ENCODE measurements around the gene LGALS9. TPM values are rescaled to one million over a fixed set of nuclear protein-coding genes. Genes with fewer than 3 reads are reported as not detected.
"Not testable (repeated sequence)": the region's sequence is repeated elsewhere in the genome, so short reads cannot be mapped to it uniquely, and the experiment has no call there.

LGALS9 gene
- total RNA-seq, 5 donors from 2014 or later (not counting 1 experiment from before 2014, with no cell fraction given), result 17.8 to 53.3 (median 33.1) TPM

- Histone ChIP-seq H3K4me3 (ENCODE audit: control insufficient read depth in 1 of 2, extremely low read depth in 1 of 2, low read length in 1 of 2) (no peak overlapping the region), H3K9me3 (no peaks in the 10 kb centered on the region), H3K27me3 (replicated peaks in 1 of 2; ENCODE audit: control insufficient read depth in 2 of 2, extremely low read depth in 1 of 2, insufficient read depth in 2 of 2, low read length in 1 of 2) (no peaks in the 10 kb centered on the region), H3K4me1 (ENCODE audit: control insufficient read depth in 1 of 2, extremely low read depth in 1 of 2, insufficient read depth in 2 of 2, low read length in 2 of 2) (peaks cover 4 to 29% of the 10 kb centered on the region in 2 experiments), H3K36me3 (ENCODE audit: control insufficient read depth in 2 of 2, extremely low read depth in 1 of 2, insufficient read depth in 1 of 2, low read length in 1 of 2) (peaks cover 0 to 5% of the 10 kb centered on the region in 2 donors), H3K27ac (ENCODE audit: low read length) (no peak overlapping the region)
- ATAC-seq (replicated peaks in 1 of 4) (no peak), DNase-seq (no peak)
- no peaks in the 10 kb centered on the region for H3K27me3 Mint-ChIP-seq
- ChIA-PET POLR2A (no interaction called here), CTCF (no interaction called here)
- H3K27ac Mint-ChIP-seq, result no peak overlapping the region
- H3K4me1 Mint-ChIP-seq, result peaks cover 28 to 30% (median 29%) of the 10 kb centered on the region in 3 donors
- H3K9me3 Mint-ChIP-seq, result no peaks in the 10 kb centered on the region
- WGBS (ENCODE audit: insufficient coverage), result 90% methylated on average over 6 of the region's 10 CpGs
- peaks cover 18% of the 10 kb centered on the region for H3K36me3 Mint-ChIP-seq
- H3K4me3 Mint-ChIP-seq, result no peak overlapping the region
Measured at GRCh38 chr17:27627514-27627913, 3.5 kb upstream of the LGALS9 start.

- peak overlapping the region in 1 of 2 donors; percentile 39 for H3K27ac Mint-ChIP-seq
- H3K27me3 Mint-ChIP-seq, result no peaks in the 10 kb centered on the region
- H3K27ac ChIP-seq (ENCODE audit: low read length), result no peak overlapping the region
- CTCF ChIA-PET, result no interaction called here
- peaks cover 35 to 39% (median 37%) of the 10 kb centered on the region in 3 donors for H3K4me1 Mint-ChIP-seq
- H3K27me3 ChIP-seq (replicated peaks in 1 of 2; ENCODE audit: control insufficient read depth in 2 of 2, extremely low read depth in 1 of 2, insufficient read depth in 2 of 2, low read length in 1 of 2), result no peaks in the 10 kb centered on the region
- H3K4me1 ChIP-seq (ENCODE audit: control insufficient read depth in 1 of 2, extremely low read depth in 1 of 2, insufficient read depth in 2 of 2, low read length in 2 of 2), result peaks cover 4 to 37% of the 10 kb centered on the region in 2 experiments
- H3K36me3 ChIP-seq (ENCODE audit: control insufficient read depth in 2 of 2, extremely low read depth in 1 of 2, insufficient read depth in 1 of 2, low read length in 1 of 2), result peaks cover 0 to 5% of the 10 kb centered on the region in 2 donors
- DNase-seq, result no peak
- WGBS (ENCODE audit: insufficient coverage), result 64% methylated on average over 3 of the region's 5 CpGs
- no peak overlapping the region for H3K4me3 ChIP-seq (ENCODE audit: control insufficient read depth in 1 of 2, extremely low read depth in 1 of 2, low read length in 1 of 2)
- no peak for ATAC-seq (replicated peaks in 1 of 4)
- POLR2A ChIA-PET, result no interaction called here
- H3K9me3 ChIP-seq, result no peaks in the 10 kb centered on the region
- H3K36me3 Mint-ChIP-seq, result peaks cover 11% of the 10 kb centered on the region
- no peak overlapping the region for H3K4me3 Mint-ChIP-seq
- H3K9me3 Mint-ChIP-seq, result no peaks in the 10 kb centered on the region
Measured at GRCh38 chr17:27628376-27628775, 2.6 kb upstream of the LGALS9 start.

- ATAC-seq (replicated peaks in 1 of 4); POLR2A ChIA-PET; H3K9me3 ChIP-seq; H3K27me3 Mint-ChIP-seq; H3K27ac ChIP-seq (ENCODE audit: low read length); CTCF ChIA-PET; H3K36me3 ChIP-seq (ENCODE audit: control insufficient read depth in 2 of 2, extremely low read depth in 1 of 2, insufficient read depth in 1 of 2, low read length in 1 of 2); H3K9me3 Mint-ChIP-seq; H3K4me3 ChIP-seq (ENCODE audit: control insufficient read depth in 1 of 2, extremely low read depth in 1 of 2, low read length in 1 of 2); H3K27me3 ChIP-seq (replicated peaks in 1 of 2; ENCODE audit: control insufficient read depth in 2 of 2, extremely low read depth in 1 of 2, insufficient read depth in 2 of 2, low read length in 1 of 2); DNase-seq; H3K4me3 Mint-ChIP-seq; H3K36me3 Mint-ChIP-seq: not testable (repeated sequence)
- peak overlapping the region; percentile 6 to 50 for H3K27ac Mint-ChIP-seq
- H3K4me1 Mint-ChIP-seq, result peaks cover 37 to 46% (median 40%) of the 10 kb centered on the region in 3 donors
- 100% methylated on average over 1 of the region's 3 CpGs for WGBS (ENCODE audit: insufficient coverage)
- peaks cover 4 to 40% of the 10 kb centered on the region in 2 experiments for H3K4me1 ChIP-seq (ENCODE audit: control insufficient read depth in 1 of 2, extremely low read depth in 1 of 2, insufficient read depth in 2 of 2, low read length in 2 of 2)
Measured at GRCh38 chr17:27629260-27629659, 1.7 kb upstream of the LGALS9 start.

- peaks cover 45 to 61% (median 56%) of the 10 kb centered on the region in 3 donors for H3K4me1 Mint-ChIP-seq
- peak; percentile 71 to 80 (median 76) for ATAC-seq (replicated peaks in 1 of 4)
- DNase-seq, result peak in 7 of 35 experiments; percentile 6 to 36 (median 24)
- H3K4me3 Mint-ChIP-seq, result peak overlapping the region; percentile 84 to 95 (median 89)
- H3K9me3 Mint-ChIP-seq, result no peaks in the 10 kb centered on the region
- peak overlapping the region; percentile 89 to 93 for H3K27ac Mint-ChIP-seq
- Histone ChIP-seq H3K4me3 (ENCODE audit: control insufficient read depth in 1 of 2, extremely low read depth in 1 of 2, low read length in 1 of 2) (peak overlapping the region; percentile 68 to 76), H3K36me3 (ENCODE audit: control insufficient read depth in 2 of 2, extremely low read depth in 1 of 2, insufficient read depth in 1 of 2, low read length in 1 of 2) (no peaks in the 10 kb centered on the region), H3K27me3 (replicated peaks in 1 of 2; ENCODE audit: control insufficient read depth in 2 of 2, extremely low read depth in 1 of 2, insufficient read depth in 2 of 2, low read length in 1 of 2) (no peaks in the 10 kb centered on the region), H3K9me3 (no peaks in the 10 kb centered on the region), H3K27ac (ENCODE audit: low read length) (peak overlapping the region; percentile 63), H3K4me1 (ENCODE audit: control insufficient read depth in 1 of 2, extremely low read depth in 1 of 2, insufficient read depth in 2 of 2, low read length in 2 of 2) (peaks cover 4 to 40% of the 10 kb centered on the region in 2 experiments)
- peaks cover 6% of the 10 kb centered on the region for H3K36me3 Mint-ChIP-seq
- ChIA-PET CTCF (no interaction called here), POLR2A (no interaction called here)
- WGBS (ENCODE audit: insufficient coverage), result 3% methylated on average over 6 of the region's 6 CpGs
- no peaks in the 10 kb centered on the region for H3K27me3 Mint-ChIP-seq
Measured at GRCh38 chr17:27631411-27631760, 398 bp downstream of the LGALS9 start.

DNA sequence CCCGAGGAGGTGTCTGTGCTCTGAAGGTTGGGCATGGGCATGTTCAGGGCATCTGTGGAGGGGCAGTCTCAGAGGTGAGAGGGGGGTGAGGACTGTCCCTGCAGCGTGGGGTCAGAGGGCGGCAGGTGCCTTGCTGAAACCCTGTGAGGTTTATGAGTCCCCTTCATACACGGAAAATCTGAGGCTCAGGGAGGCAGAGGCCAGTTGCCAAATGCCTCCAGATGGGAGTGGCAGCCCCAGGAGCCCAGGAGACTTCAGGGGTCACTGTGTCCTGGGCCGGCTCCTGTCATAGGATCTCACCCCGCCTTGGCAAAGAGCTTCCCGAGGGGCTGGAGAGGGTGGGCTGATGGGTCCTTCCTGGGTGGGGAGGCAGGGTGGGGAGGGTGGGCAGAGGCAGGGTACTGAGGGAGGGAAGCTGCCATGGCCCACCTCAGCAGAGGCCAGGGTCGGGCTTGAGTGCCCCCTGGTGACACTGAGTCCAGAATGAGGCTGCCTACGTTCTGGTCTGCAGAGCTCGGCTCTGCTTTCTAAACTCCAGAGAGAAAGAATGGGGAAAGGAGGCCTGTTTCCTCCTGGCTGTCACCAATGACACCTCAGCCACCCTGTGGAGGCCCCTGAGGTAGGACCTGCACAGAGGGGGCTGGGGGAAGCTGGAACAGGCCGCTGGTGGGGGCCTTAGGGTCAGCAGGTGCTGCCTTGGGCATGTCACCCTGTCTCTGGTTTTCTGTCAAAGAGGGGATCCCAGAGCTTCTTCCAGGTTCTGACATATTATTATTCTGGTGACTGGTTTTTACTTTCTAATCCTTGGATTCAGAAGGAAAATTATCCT is 1.1 kb downstream of the LGALS9 start:
- Histone ChIP-seq H3K9me3 (no peaks in the 10 kb centered on the region), H3K36me3 (ENCODE audit: control insufficient read depth in 2 of 2, extremely low read depth in 1 of 2, insufficient read depth in 1 of 2, low read length in 1 of 2) (no peaks in the 10 kb centered on the region), H3K4me1 (ENCODE audit: control insufficient read depth in 1 of 2, extremely low read depth in 1 of 2, insufficient read depth in 2 of 2, low read length in 2 of 2) (peaks cover 4 to 40% of the 10 kb centered on the region in 2 experiments), H3K27ac (ENCODE audit: low read length) (no peak overlapping the region), H3K4me3 (ENCODE audit: control insufficient read depth in 1 of 2, extremely low read depth in 1 of 2, low read length in 1 of 2) (peak overlapping the region; percentile 68 to 76), H3K27me3 (replicated peaks in 1 of 2; ENCODE audit: control insufficient read depth in 2 of 2, extremely low read depth in 1 of 2, insufficient read depth in 2 of 2, low read length in 1 of 2) (no peaks in the 10 kb centered on the region)
- Mint-ChIP-seq H3K4me1 (peaks cover 45 to 61% (median 56%) of the 10 kb centered on the region in 3 donors), H3K27ac (peak overlapping the region; percentile 89 to 93), H3K27me3 (no peaks in the 10 kb centered on the region), H3K9me3 (no peaks in the 10 kb centered on the region), H3K36me3 (peaks cover 6% of the 10 kb centered on the region), H3K4me3 (peak overlapping the region; percentile 84 to 95 (median 89))
- DNase-seq (no peak), ATAC-seq (replicated peaks in 1 of 4) (no peak)
- 39% methylated on average over 8 of the region's 11 CpGs for WGBS (ENCODE audit: insufficient coverage)
- ChIA-PET POLR2A (no interaction called here), CTCF (no interaction called here)

GRCh38 chr17:27632766-27633165 is 1.8 kb downstream of the LGALS9 start:
- Mint-ChIP-seq H3K4me1 (peaks cover 45 to 61% (median 56%) of the 10 kb centered on the region in 3 donors), H3K4me3 (peak overlapping the region in 2 of 3 donors; percentile 89 to 95)
- CTCF ChIA-PET; H3K27me3 Mint-ChIP-seq; H3K4me3 ChIP-seq (ENCODE audit: control insufficient read depth in 1 of 2, extremely low read depth in 1 of 2, low read length in 1 of 2); H3K36me3 ChIP-seq (ENCODE audit: control insufficient read depth in 2 of 2, extremely low read depth in 1 of 2, insufficient read depth in 1 of 2, low read length in 1 of 2); H3K9me3 ChIP-seq; H3K27me3 ChIP-seq (replicated peaks in 1 of 2; ENCODE audit: control insufficient read depth in 2 of 2, extremely low read depth in 1 of 2, insufficient read depth in 2 of 2, low read length in 1 of 2); H3K9me3 Mint-ChIP-seq; H3K27ac Mint-ChIP-seq; POLR2A ChIA-PET; H3K27ac ChIP-seq (ENCODE audit: low read length); H3K36me3 Mint-ChIP-seq; DNase-seq; ATAC-seq (replicated peaks in 1 of 4): not testable (repeated sequence)
- 90% methylated on average over 9 of the region's 9 CpGs for WGBS (ENCODE audit: insufficient coverage)
- H3K4me1 ChIP-seq (ENCODE audit: control insufficient read depth in 1 of 2, extremely low read depth in 1 of 2, insufficient read depth in 2 of 2, low read length in 2 of 2), result peaks cover 4 to 40% of the 10 kb centered on the region in 2 experiments
